ENCODE measurements around the gene RALGDS.

The RALGDS gene

GRCh38 chr9:133051281-133051900 is 69.6 kb downstream of the RALGDS start:
- no peak for DNase-seq (ENCODE audit: low read depth)

DNA sequence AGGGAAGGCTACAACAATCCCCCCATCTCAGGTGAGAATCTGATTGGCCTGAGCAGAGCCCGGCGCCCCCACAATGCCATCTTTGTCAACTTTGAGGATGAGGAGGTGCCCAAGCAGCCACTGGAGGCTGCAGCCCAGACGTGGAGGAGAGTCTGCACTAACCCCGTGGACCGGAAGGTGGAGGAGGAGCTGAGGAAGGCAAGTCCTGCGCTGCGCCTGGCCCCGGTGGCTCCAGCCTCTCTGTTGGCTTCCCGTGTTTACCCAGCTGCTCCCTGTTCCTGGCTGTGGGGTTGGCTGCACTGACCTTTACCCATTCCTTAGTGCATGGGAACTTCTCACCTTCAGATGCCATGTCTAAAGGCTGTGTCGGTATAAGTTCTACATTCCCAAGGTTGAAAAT is 70.3 kb downstream of the RALGDS start:
- DNase-seq (ENCODE audit: low read depth), result no peak

- no peak for DNase-seq (ENCODE audit: low read depth)
Observed at GRCh38 chr9:133050142-133050541, 70.9 kb downstream of the RALGDS start.

DNA sequence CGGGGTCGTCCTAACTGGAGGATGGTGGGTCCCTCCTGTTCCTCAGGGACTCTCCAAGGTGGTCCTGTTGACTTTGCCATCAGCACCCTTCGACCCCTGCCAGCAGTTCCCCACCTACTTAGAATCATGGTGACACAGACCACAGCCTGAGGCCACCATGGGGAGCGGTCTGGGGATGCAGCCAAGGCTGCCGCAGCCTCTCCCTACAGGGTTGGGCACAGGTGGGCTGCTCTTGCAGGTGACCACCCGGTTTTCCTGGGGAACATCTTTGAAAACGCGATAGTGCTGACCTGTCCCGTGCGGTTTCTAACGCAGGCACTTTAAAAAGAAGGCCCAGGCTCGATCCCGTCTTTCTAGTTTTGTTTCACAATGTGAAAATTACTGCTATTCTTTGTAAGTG is 72.0 kb downstream of the RALGDS start:
- no peak for DNase-seq (ENCODE audit: low read depth)

GRCh38 chr9:133048595-133048994 is 72.4 kb downstream of the RALGDS start:
- DNase-seq (ENCODE audit: low read depth), result no peak

All from stromal cell of bone marrow (primary cell).